Measurements from ENCODE around the gene PER1.
"Not testable (repeated sequence)": the region's sequence is repeated elsewhere in the genome, so short reads cannot be mapped to it uniquely, and the experiment has no call there.

PER1 gene

DNA sequence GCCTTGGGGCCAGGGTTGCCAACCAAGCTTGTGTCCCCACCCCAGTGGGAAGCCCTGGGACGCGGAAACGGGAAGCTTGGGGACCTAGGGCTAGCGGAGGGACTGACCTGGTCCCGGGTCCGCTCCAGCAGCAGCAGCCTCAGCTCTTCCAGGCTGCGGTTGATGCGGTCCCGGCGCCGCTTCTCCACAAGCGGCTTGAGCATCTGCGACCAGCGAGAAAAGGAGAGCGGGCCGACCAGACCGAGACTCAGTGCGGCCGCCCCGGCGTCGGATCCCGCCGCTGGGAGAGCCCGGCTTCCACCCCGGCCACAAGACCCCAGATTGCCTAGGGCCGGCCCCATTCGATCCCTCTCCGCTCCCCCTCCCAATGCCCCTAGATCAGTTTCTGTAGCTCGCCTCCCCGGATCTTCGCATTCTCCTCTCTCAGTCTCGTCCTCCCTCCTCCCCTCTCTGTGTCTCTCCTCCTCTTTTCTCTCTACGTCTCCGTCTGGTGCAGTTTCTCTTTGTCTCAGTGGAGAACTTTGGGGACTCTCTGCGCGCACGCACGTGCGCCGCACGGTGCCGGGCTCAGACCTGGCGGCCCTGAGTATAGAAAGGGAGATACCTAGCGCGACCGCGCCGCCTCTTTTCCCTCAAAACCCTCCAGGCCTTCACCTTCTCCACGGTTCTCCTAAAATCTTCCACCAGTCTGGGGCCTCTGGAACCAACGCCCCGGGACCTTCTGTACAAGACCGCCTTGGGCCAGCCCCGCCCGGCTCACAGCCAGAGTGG is 29.1 kb downstream of the PER1 start:
- in situ Hi-C loops (cut with MboI; ENCODE audit: low sequenced_read_pairs) = no loop called here

DNA sequence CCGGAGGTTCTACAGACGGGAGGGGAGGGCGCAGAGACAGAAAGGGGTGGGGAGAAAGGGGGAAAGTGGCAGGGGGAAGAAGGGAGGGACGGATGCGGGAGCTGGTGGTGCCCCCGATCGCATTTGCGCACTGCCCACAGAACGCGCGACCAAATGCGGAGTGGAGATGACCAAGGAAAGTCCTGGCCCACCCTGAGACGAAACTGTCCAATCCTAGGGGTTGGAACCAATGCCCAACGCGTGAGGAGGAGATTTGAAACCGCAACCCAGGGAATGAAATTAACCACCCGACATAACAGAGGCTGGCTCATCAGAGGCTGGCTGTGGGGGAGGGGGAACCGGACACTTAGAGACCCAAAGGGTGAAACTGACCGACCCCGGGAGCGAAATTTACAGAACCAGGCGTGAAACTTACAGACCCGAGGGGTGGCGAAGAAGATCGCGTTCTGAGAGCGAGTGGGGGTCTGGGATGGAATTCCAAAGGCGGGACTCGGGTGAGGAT is 29.7 kb downstream of the PER1 start:
- in situ Hi-C loops (cut with MboI; ENCODE audit: low sequenced_read_pairs) = no loop called here

DNA sequence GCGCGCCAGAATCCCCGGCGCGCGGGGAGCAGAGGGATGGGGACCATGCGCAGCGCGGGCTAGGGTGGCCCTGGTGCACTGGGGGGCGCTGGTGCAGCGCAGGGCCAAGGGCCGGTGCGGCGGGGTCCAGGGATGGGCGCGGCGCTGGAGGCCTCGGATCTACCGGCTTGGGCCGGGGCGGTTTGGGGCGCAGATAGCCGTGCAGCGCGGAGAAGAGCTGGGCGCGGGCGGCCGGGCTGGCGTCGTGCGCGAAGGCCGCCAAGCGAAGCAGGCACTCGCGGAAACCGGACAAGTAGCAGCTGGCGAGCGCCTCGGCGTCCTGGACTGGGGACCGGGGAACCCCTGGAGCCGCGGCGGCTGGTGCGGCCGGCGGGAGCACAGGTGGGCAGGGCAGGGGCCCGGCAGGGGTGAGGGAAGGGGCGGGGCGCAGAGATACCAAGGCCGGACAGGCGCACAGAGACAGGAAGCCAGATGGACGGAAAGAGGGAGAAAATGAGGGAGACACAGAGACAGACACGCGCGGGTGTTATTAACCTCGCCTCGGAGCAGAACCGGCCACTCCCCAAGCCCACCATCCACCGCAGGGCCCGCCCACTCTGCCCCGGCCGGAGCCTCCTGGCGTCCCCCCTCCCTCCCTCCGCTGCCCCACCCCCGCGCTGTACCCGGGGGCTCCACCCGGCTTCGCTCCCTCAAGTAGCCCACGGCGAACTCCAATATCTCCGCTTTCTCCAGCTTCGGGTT is 30.4 kb downstream of the PER1 start:
- in situ Hi-C loops (cut with MboI; ENCODE audit: low sequenced_read_pairs) = no loop called here

DNA sequence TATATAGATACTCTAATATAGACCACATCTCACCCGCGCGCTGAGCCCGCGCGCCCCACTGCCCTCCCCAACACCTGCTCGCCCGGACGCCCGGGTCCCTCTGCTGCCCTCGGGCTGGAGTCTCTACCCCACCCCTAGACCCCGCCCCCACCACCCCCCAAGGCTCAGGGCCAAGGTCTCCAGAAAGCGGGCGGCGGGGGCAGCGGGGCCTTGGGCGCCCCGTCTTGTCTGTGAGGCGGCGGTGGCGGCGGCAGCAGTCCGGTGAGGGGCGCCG is 30.9 kb downstream of the PER1 start:
- in situ Hi-C loops (cut with MboI; ENCODE audit: low sequenced_read_pairs) = no loop called here

DNA sequence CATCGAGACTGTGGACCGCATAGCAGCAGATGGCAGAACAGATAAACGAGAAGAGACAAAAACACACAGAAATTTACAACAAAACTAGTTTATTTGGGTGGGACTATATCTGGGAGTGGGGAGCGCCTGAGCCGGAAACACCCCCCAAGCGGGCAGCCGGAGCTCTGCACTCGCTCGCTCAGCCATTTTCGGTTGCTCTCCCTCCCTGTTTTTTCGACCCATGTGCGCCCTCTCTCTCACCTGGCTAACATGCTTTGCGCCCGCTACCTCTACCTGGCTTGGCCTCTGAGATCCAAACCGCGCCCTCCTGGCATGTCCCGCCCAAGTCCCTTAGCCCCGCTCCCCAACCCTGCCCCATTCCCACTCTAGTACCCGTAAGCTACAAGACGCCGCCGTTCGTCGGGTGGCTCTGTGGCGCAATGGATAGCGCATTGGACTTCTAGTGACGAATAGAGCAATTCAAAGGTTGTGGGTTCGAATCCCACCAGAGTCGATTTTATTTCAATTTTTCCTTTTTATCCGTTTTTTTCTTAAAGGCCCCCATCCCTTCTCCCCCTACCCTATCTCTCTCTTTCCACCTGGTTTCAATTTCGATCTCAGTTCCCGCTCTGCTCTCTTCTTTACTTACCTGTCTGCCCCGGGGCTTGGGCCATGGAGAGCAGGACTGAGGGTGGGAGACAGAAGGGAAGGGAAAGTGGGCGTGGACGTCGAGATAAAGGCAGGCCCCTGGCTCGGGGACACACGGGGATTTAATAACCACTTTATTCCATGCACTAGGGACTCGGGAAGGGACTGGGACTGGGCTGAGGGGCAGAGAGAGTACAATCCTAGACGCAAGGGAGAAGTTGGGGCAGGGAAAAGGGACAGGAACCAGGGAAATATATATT is 31.4 kb downstream of the PER1 start:
- in situ Hi-C loops (cut with MboI; ENCODE audit: low sequenced_read_pairs) = no loop called here

DNA sequence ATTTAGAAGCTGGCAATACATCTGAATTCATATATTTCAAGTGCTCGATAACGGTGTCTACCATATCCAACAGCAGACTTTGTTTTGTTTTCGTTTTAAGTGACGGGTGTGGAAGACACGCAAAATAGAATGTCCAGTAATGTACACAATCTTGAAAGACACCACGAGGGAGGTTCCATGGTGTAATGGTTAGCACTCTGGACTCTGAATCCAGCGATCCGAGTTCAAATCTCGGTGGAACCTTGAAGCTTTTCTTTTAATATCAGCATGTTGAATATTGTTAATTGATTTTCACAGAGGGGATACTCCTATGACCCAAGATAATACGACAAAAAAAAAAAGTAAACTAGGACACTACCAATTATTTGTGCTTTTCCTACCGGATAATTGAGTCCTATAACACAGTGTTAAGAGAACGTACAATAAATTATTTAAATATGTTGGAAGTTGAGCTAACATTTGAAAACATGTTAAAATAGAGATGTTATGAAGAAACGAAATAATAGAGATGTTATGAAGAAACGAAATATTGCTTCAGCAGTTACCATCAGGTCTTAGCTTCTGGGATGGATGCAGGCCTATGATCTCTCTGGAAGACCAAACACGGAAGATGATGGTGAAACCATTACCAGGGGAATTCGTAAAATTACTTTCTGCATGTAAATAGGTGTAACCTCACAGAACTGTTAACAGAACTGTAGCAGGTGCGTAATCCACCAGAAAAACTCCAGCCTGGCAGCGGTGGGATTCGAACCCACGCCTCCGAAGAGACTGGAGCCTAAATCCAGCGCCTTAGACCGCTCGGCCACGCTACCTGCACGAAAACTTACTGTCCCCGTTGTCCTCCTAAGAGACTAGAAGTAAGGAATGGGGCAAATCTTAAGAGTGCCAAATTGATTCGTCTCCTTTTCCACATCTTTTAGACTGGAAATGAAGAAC is 32.4 kb downstream of the PER1 start:
- in situ Hi-C loops (cut with MboI; ENCODE audit: low sequenced_read_pairs) = no loop called here

DNA sequence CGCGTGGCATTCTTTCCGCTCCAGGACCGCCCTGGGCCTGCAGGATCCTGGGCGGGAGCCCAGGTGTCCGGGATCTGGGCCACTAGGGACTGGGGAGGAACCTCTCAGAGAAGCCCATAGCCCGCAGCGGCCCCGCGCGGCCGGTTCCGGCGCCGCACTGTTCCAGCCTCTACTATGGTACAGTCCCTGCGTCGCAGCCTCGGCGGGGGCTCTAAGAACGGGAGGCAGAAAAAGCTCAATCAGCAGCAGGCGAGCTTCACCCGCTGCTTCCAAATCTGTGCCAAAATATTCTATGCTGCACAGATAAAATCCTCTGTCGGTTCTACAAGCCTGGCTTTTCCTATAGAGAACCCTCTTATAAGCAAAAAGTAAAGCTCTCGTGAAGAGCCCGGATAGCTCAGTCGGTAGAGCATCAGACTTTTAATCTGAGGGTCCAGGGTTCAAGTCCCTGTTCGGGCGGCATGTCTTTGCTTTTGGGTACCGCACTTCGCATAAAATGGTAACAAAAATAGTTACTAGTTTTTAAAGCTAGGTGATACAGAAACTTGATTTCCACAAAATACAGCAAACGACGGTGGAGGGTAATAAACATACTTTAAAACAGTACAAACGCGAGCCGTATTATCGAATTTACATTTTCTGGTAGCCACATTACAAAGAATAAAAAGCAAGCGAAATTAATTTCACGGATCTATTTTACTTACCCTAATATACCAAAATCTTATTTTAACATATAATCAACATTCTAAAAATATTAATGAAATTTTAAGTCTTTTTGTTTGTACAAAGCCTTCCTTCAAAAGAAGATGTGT is 33.2 kb downstream of the PER1 start:
- in situ Hi-C loops (cut with MboI; ENCODE audit: low sequenced_read_pairs) = no loop called here

DNA sequence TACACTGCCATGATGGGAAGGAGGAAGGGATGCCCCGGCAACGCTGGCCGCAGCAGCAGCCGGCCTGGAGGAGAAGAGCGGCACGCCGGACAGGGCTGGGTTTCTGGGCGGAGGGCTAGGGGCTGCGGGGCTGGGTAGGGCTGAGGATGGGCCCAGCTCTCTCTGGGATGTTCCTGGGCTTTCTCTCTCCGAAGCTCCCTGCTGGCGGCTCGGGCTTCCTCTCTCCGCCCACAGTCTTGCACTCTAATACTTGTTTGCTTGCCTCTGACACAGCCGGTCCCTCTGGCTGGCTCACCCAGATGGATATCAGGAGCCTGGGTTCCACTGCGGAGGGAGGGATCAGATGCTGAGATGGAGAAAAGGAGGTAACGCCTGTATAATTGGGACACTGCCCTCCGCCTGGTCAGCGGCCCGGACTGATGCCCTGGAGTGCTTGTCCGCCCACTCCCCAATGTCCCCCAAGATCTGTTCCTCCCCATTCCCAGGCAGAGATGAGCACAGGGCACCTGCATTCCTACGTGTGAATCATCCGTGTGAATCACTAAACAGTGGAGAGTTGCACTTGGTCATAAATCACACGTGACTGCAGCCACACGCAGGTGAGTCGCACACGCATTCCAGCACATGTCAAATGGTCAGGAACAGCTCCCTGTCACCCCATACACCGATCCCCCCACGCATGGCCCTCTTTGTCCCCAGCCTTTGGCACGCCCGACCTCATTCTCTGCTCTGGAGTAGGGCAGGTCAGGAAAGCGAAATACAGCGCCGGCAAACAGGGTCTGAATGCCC is 34.0 kb downstream of the PER1 start, which contains the start of gene ALOXE3:
Gene ALOXE3, minus strand, starts transcription at position 535 of the 789 bp plus-strand sequence. Its CDS starts 524 bp downstream, at position 11.
- in situ Hi-C loops (cut with MboI; ENCODE audit: low sequenced_read_pairs) = no loop called here

DNA sequence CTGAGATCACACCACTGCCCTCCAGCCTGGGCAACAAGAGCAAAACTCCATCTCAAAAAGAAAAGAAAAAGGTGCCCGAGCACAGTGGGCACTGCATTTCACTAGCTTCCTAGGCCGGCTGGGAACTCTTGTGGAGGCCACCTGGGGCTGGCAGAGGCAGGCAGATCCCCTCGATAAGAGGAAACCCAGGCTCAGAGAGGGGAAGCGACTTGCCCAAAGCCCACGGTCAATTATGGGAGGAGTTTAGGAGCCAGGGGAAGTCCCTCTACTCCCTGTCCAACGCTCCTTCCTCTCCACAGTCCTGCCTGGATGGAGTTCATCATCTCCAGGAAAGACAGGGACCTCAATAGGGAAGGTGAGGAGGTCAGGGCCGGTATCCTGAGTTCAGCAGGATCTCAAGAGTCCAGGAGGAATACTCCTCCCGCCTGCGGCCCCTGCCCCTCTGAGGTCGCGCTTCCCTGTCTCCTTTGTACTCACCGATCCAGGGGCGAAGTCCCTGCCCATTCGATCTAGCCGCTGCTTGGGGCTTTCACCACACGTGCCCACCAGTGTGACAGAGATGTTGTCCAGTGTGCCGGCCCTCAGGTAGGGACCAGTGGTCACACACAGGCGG is 34.7 kb downstream of the PER1 start:
- in situ Hi-C loops (cut with MboI; ENCODE audit: low sequenced_read_pairs) = no loop called here

DNA sequence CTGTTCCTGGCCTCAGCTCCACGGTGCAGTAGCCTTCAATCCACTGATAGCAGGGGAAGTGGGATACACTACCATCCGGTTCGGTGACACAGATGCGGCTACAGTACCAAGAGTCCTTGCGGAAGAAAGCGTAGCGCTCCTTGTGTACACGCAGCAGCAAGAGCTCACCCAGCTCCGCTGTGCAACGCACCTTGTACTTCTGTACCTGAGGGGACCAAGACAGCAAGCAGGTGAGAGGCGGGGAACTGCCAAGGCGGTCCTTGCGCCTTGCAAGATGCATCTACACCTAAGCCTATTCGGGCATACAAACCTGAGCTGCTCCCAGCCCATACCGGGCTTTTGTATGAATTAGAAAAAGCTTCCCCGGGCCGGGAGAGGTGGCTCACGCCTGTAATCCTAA is 35.4 kb downstream of the PER1 start:
- in situ Hi-C loops (cut with MboI; ENCODE audit: low sequenced_read_pairs) = no loop called here

DNA sequence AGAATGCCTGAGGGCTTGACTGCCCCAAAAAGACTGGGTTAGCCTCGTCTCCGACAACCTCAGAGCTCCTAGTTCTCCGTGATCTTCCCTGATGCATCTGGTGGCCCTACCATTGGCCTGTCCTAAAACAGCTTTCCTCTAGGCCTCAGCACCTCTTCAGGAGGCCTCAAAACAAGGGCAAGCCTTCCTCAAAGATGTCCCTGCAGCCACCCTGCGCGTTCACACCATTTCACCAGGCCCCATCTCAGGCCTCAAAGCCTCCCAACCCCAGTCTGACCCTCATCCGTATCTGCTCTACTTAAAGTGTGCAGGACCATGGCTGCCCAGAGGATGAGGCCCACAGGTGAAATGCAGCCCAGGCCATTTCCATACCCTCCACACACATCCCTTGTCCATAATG is 41.3 kb downstream of the PER1 start:
- in situ Hi-C loops (cut with MboI; ENCODE audit: low sequenced_read_pairs) = no loop called here

DNA sequence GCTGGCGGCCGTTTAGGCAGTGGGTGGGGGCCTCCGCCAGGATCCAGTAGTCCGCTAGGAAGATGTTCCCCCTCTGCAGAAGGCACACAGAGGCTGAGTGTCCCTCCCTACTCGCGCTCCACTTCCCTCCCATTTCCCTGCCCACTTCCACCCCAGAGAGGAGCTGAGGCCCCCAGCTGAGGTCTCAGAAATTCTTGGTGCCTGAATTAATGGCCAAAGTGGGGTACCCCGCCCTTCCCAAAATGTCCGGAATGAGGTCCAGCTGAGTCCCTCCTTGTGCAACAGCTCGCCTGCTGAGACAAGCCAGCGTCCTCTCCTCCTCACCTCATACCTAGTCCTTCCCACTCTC is 41.8 kb downstream of the PER1 start:
- in situ Hi-C loops (cut with MboI; ENCODE audit: low sequenced_read_pairs) = no loop called here

DNA sequence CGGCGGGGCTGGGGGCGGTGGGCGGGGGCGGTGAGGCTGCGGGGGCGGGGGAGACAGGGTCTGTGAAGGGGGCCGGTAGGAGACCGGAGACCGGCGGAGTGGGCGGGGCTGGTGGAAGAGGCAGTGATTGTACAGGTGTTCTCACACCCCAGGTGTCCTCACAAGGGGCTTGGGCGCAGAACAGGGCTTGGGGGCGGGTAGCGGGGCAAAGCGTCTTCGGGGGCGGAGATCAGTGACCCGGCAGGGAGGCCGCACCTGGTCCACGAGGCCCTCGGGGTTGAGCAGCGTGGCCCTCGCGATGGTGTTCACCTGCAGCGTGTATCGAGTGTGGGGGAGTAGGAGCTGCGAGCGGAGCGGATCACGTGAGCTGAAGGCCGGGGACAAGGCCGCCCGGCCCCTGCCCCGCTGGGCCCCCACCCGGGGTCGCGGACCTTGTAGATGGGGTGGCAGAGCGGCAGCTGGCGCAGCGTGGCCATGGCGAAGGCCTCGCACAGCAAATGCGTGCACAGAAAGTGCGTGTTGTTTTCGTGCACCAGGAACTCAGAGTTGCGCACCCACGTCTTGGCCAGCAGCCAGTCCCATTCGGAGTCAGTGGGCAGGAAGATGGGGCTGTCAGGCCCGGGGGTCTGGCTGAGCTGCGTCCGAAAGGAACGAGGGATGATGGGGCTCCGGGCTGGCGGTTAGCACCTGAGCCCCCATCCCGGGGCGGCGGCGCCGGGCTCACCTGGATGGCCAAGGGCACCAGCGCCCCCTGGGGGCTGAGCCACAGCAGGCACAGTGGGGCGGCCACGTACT is 42.3 kb downstream of the PER1 start:
- in situ Hi-C loops (cut with MboI; ENCODE audit: low sequenced_read_pairs) = no loop called here

DNA sequence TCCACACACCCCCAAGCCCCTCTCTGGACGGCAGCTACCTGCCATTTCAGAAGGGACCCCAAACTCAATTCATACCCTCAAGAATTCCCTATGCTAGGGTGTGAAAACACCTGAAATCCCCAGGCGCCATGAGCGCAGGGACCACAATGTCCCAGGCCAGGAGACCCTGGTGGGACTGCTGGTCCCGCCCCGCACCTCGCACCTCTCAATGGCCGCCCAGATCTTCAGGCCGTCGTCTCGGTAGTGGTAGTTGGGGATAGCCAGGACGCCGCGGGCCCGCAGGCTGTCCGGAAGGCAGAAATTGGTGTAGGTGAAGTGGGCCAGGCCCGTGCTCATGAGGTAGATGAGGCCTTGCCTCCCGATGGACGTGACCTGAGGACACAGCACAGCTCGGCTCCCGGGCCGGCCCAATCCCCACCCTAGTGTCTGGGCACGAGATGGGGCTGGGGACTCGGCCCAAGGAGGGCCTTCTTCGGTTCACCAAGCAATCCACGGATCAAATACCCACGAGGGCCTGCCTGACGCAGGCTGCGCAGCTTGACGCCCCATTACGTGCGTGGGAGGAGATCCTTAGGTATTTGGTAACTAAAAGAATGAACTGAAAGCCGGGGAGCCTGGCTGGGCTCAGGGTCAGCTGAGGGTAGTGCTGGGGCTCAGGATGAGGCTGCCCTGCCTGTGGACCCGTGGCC is 43.1 kb downstream of the PER1 start:
- in situ Hi-C loops (cut with MboI; ENCODE audit: low sequenced_read_pairs) = no loop called here

DNA sequence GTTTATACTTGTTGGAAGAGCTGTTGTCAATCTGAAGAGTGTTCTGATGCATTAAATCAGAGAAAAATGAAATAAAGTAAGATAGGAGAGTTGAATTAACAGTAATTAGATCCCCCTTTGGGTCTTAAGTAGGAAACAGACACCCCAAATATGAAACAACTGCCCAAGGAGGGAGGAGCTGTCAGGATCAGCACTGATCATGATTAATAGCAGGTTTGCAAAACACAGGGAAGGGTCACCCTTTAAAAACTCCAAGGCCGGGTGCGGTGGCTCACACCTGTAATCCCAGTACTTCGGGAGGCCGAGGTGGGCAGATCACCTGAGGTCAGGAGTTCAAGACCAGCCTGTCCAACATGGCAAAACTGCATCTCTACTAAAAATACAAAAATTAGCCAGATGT is 45.2 kb downstream of the PER1 start:
- in situ Hi-C loops (cut with MboI; ENCODE audit: low sequenced_read_pairs) = not testable (repeated sequence)

DNA sequence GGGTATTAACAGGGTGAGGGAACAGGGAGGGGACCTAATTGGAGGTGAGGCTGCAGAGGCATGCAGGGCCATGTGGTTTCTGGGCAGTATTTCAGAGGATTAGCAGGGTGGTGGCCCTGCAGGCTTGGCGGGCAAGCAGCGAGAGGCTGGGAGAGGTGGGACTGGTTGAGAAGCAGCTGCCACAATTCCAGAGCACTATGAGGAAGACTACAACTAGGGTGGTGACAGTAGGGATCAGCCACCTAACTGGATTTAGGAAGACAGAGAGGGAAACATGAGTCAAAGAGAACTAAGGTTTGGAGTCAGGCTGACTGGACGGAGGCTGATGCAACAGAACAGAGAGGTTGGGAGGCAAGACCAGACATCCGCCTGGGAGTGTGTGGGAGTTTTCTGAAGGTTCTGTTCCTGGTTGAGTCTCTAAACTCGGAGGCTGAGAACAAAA is 46.2 kb downstream of the PER1 start:
- in situ Hi-C loops (cut with MboI; ENCODE audit: low sequenced_read_pairs) = no loop called here

DNA sequence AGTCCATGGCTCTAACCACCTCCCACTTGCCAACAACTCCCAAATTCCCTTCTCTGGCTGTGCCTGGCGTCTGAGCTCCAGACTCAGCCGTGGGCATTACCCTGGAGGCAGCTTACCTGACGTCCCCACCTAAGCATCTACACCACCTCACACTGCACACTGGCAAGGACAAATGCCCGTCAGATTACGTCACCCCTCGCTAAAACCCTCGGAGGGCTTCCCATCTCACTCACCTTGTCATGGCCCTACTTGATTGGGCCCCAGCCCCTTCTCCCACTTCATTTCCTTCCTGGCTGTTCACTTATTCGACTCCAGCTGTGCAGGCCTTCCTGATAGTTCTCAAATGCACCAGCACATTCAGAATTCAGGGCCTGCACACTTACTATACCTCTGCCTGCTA is 47.3 kb downstream of the PER1 start:
- in situ Hi-C loops (cut with MboI; ENCODE audit: low sequenced_read_pairs) = no loop called here

All from hTERT RPE-1 (cell line).